Measurements from ENCODE around the gene ATXN7. TPM values are rescaled to one million over a fixed set of nuclear protein-coding genes. Genes with fewer than 3 reads are reported as not detected.

The ATXN7 gene
- total RNA-seq, 1 donor from 2014 or later, result 19.8 TPM

DNA sequence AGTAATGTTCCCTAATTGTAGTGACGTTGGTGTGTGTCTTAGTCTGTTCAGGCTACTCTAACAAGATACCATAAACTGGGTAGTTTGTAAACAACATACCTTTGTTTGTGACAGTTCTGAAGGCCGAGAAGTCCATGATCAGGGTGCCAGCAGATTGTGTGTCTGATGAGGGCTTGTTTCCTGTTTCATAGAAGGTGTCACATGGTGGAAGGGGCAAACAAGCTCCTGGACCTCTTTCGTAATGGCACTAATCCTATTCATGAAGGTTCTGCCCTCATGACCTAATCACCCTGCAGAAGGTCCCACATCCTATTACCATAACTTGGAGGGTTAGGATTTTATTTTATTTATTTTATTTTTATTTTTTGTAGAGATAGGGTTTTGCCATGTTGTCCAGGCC, 11.1 kb downstream of the ATXN7 start:
- no peak for DNase-seq (ENCODE audit: extremely low spot score, unreplicated experiment)
- Mint-ChIP-seq H3K36me3 (no peaks in the 10 kb centered on the region), H3K9me3 (no peaks in the 10 kb centered on the region), H3K4me3 (no peak overlapping the region), H3K4me1 (ENCODE audit: unreplicated experiment) (peaks cover 48% of the 10 kb centered on the region), H3K27ac (no peak overlapping the region), H3K27me3 (no peaks in the 10 kb centered on the region)
- TF ChIP-seq, protein P1, sequence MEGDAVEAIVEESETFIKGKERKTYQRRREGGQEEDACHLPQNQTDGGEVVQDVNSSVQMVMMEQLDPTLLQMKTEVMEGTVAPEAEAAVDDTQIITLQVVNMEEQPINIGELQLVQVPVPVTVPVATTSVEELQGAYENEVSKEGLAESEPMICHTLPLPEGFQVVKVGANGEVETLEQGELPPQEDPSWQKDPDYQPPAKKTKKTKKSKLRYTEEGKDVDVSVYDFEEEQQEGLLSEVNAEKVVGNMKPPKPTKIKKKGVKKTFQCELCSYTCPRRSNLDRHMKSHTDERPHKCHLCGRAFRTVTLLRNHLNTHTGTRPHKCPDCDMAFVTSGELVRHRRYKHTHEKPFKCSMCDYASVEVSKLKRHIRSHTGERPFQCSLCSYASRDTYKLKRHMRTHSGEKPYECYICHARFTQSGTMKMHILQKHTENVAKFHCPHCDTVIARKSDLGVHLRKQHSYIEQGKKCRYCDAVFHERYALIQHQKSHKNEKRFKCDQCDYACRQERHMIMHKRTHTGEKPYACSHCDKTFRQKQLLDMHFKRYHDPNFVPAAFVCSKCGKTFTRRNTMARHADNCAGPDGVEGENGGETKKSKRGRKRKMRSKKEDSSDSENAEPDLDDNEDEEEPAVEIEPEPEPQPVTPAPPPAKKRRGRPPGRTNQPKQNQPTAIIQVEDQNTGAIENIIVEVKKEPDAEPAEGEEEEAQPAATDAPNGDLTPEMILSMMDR (conservative IDR thresholded peaks at IDR 0.05), result no peak

DNA sequence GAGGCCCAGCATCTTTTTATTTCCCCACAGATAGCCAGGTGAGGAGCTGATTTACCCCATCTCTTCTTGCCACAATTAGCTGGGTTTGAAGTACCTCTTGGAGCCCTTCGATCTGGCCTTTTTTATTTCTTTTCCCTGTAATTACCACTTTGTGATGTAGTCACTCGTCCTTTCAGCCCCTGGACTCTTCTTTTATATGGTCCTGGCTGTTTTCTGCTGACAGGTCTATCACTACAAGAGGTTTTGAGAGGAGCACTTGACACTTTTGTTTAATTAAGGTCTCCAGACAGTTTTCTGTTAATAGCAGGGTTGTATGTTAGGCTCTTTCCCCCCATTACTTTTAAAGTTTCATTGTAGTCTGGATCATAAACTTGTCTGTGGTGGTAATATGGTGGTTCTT, 11.8 kb downstream of the ATXN7 start:
- no peaks in the 10 kb centered on the region for H3K9me3 Mint-ChIP-seq
- DNase-seq (ENCODE audit: extremely low spot score, unreplicated experiment), result no peak
- no peaks in the 10 kb centered on the region for H3K36me3 Mint-ChIP-seq
- H3K27ac Mint-ChIP-seq, result no peak overlapping the region
- H3K4me1 Mint-ChIP-seq (ENCODE audit: unreplicated experiment), result peaks cover 51% of the 10 kb centered on the region
- no peaks in the 10 kb centered on the region for H3K27me3 Mint-ChIP-seq
- no peak overlapping the region for H3K4me3 Mint-ChIP-seq
- TF ChIP-seq, protein P1 (conservative IDR thresholded peaks at IDR 0.05), result no peak

DNA sequence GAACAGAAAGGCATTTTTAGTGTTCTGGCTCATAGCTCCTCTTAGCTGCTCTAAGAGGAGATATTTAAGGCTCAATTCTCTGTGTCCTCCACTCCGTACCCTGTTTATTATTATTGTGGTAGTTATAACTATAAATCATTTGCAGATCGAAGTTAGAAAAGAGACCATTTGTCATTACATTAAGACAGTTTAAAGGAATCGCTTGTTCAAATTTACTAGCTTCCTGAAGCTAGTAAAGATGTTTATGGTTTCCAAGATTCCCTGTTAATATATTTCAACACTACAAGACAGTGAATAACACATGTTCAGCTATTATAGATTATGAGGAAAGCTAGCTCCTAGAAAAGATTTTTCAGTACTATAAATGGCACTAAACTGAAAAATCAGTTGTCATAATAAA, 12.6 kb downstream of the ATXN7 start:
- H3K9me3 Mint-ChIP-seq, result no peaks in the 10 kb centered on the region

DNA sequence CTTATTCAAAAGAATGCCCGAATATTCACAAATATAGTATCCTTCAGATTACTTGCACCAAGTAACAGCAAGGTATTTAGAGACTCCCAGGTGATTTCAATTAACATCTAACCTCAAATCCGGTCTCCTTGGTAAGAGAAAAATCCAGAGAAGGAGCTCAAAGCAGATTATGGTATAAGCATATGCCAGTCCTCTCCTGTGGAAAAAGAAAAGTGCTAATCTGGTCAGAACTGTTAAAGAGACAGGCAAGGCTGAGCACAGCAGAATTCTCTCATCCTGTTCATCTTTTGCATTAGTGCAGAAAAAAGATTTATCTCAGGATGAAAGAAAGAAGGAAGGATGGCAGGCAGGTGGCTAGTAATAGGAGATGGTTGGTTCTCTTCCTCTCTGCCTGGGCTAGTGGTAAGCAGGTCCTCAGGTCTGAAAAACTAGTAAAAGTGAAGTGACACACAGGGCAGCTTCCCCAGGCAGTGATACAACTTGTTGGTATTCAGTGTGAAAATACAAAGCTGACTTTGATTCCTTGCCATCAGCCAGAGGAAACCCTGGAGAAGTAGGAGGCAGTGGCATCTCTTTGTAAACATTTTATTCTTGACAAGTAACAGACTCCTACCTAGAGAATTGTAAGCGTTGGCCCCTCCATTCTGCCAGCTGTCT, 14.2 kb downstream of the ATXN7 start:
- TF ChIP-seq, protein P1 (conservative IDR thresholded peaks at IDR 0.05), result no peak
- H3K27me3 Mint-ChIP-seq, result no peaks in the 10 kb centered on the region
- H3K4me3 Mint-ChIP-seq, result no peak overlapping the region
- H3K9me3 Mint-ChIP-seq, result no peaks in the 10 kb centered on the region
- no peak overlapping the region for H3K27ac Mint-ChIP-seq
- peaks cover 45% of the 10 kb centered on the region for H3K4me1 Mint-ChIP-seq (ENCODE audit: unreplicated experiment)
- no peak for DNase-seq (ENCODE audit: extremely low spot score, unreplicated experiment)
- H3K36me3 Mint-ChIP-seq, result peaks cover 4% of the 10 kb centered on the region

More for the DNA sequence above, 12.6 kb downstream of the ATXN7 start:
- TF ChIP-seq, protein P1 (conservative IDR thresholded peaks at IDR 0.05), result no peak
- Mint-ChIP-seq H3K27me3 (no peaks in the 10 kb centered on the region), H3K4me3 (no peak overlapping the region), H3K27ac (no peak overlapping the region), H3K4me1 (ENCODE audit: unreplicated experiment) (peaks cover 53% of the 10 kb centered on the region), H3K36me3 (peaks cover 4% of the 10 kb centered on the region)
- DNase-seq (ENCODE audit: extremely low spot score, unreplicated experiment), result no peak

DNA sequence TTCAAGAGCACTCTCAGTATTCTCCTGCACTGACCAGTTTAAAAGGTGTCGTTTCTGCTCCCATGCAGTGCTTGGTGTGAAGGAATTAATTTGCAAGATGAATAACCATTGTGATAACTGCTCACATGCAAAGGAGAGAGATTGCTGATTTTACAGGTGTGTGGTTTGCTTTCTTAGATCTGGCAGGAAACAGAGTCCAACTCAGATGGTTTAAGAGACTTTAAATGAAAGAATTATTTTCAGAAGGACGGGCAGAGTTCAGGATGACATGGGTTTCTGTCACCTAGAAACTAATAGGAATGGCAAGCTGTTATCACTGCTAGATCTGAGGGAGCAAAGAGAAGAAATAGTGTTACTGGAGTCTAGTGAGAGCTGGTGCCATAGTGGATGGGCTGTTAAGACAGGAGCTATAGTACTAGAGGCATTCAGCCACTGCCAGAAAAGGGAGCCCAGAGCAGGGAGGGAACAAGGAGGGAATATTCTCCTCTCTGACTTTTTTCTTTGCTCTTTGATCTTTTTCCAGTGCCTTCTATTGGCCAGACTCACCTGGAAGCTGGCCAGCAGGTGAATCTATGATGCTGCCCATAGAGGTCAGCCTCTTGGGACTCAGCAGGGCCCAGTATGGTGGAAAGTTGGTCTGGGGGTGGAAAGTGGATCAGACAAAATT, 14.9 kb downstream of the ATXN7 start:
- no peaks in the 10 kb centered on the region for H3K27me3 Mint-ChIP-seq
- H3K36me3 Mint-ChIP-seq, result peaks cover 4% of the 10 kb centered on the region
- no peaks in the 10 kb centered on the region for H3K9me3 Mint-ChIP-seq
- no peak overlapping the region for H3K4me3 Mint-ChIP-seq
- H3K4me1 Mint-ChIP-seq (ENCODE audit: unreplicated experiment), result peaks cover 45% of the 10 kb centered on the region
- TF ChIP-seq, protein P1 (conservative IDR thresholded peaks at IDR 0.05), result no peak
- no peak overlapping the region for H3K27ac Mint-ChIP-seq
- DNase-seq (ENCODE audit: extremely low spot score, unreplicated experiment), result no peak
